T-helper 2 cell (primary cell): ENCODE results near the gene RINL.

Experiments
- DNase-seq, 5 experiments: peaks; one replicate each; pipeline versions ENCODE4 v3.0.0 to v3.0.0-alpha.2; 2012 to 2022
- total RNA-seq, 2 donors: gene quantifications; one replicate each; lab custom pipeline; 2026; lab: John Stamatoyannopoulos, UW

RINL gene
- 26.2 to 43.3 reads per million in 2 donors for total RNA-seq

GRCh38 chr19:38877781-38878574, at the start of gene RINL:
TSS of gene RINL (minus strand) at chr19:38878275. CDS start at chr19:38876742, 1,533 bp downstream.
- DNase-seq: peak; percentile 23 to 90 (median 59)

- DNase-seq: peak in 1 of 5 experiments; percentile 67
These were observed 46.3 kb upstream of the RINL start for GRCh38 chr19:38924388-38924787.

GRCh38 chr19:38922482-38922881, 44.4 kb upstream of the RINL start:
- DNase-seq: no peak

GRCh38 chr19:38921420-38922274, 43.6 kb upstream of the RINL start:
- no peak for DNase-seq

- DNase-seq: no peak
These were observed 42.7 kb upstream of the RINL start for GRCh38 chr19:38920602-38921419.

GRCh38 chr19:38919837-38920601, 41.9 kb upstream of the RINL start:
- no peak for DNase-seq

GRCh38 chr19:38918526-38918925, 40.5 kb upstream of the RINL start:
- no peak for DNase-seq

- DNase-seq: no peak
These were observed 39.9 kb upstream of the RINL start for GRCh38 chr19:38917921-38918491.

GRCh38 chr19:38917516-38917915, 39.4 kb upstream of the RINL start:
- no peak for DNase-seq

GRCh38 chr19:38915329-38916321, 37.5 kb upstream of the RINL start:
- DNase-seq: no peak

- no peak for DNase-seq
These were observed 35.9 kb upstream of the RINL start for GRCh38 chr19:38913958-38914357.

GRCh38 chr19:38912600-38913514, 34.8 kb upstream of the RINL start:
- no peak for DNase-seq

GRCh38 chr19:38911388-38912001, 33.4 kb upstream of the RINL start:
- DNase-seq: no peak

- DNase-seq: no peak
These were observed 32.4 kb upstream of the RINL start for GRCh38 chr19:38910488-38910887.

GRCh38 chr19:38908911-38909310, 30.8 kb upstream of the RINL start:
- DNase-seq: no peak

GRCh38 chr19:38907670-38908069, 29.6 kb upstream of the RINL start:
- DNase-seq: no peak

GRCh38 chr19:38907227-38907626, 29.2 kb upstream of the RINL start:
- DNase-seq: no peak

- no peak for DNase-seq
These were observed 27.5 kb upstream of the RINL start for GRCh38 chr19:38905620-38906019.
